Measurements from ENCODE around the gene ATP1A1.

DNA sequence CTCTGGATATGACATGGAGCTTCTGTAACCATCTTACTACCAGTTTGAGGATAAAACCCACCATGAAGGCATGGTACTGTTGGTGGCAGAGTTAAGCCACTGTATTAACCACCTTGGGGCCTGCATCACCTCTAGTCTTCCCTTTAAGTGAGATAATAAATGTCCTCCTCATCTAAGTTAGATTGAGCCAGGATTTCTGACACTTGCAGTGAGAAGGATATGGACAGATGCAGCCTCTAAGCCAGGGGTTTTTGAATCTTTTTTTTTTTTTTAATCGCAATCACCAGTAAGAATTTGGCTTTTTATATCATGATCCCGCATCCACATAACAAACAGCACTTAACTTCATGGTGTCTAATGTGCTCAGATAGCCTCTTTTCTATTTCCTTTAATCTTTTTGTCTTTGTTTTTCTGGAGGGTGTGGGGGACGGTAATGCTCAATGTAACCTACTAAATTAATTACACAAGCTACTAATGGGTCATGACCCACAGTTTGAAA is 42.2 kb downstream of the ATP1A1 start:
- TF ChIP-seq, protein P1, sequence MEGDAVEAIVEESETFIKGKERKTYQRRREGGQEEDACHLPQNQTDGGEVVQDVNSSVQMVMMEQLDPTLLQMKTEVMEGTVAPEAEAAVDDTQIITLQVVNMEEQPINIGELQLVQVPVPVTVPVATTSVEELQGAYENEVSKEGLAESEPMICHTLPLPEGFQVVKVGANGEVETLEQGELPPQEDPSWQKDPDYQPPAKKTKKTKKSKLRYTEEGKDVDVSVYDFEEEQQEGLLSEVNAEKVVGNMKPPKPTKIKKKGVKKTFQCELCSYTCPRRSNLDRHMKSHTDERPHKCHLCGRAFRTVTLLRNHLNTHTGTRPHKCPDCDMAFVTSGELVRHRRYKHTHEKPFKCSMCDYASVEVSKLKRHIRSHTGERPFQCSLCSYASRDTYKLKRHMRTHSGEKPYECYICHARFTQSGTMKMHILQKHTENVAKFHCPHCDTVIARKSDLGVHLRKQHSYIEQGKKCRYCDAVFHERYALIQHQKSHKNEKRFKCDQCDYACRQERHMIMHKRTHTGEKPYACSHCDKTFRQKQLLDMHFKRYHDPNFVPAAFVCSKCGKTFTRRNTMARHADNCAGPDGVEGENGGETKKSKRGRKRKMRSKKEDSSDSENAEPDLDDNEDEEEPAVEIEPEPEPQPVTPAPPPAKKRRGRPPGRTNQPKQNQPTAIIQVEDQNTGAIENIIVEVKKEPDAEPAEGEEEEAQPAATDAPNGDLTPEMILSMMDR (IDR thresholded peaks at IDR 0.05; ENCODE audit: insufficient read depth, low read length, poor library complexity, severe bottlenecking), result no peak
- TF ChIP-seq EZH2phosphoT487 (conservative IDR thresholded peaks at IDR 0.05; ENCODE audit: low read length), result no peak
